Panc1 (cell line): ENCODE measurements around the gene LMAN1. TPM values are rescaled to one million over a fixed set of nuclear protein-coding genes. Genes with fewer than 3 reads are reported as not detected.

Source experiments
- ATAC-seq: fragments of 200-7000 bp; cut with Tn5 transposase; 2 replicates; pipeline ENCODE4 v1.9.1; 2020; ENCODE audit warnings: mild to moderate bottlenecking, moderate library complexity
- BruUV-seq: library from RNA; stranded (reverse); fragments of 400-500 nt; replicated peaks from 2 replicates; lab custom pipeline; 2021; lab: Mats Ljungman, UMichigan
- CTCF ChIA-PET: fragments of 300-600 bp; sonication (Branson Sonifier 250); formaldehyde crosslinking; loops from one replicate; lab custom pipeline; 2022; ENCODE audit warnings: antibody characterized with exemption; lab: Charles Lee
- POLR2A ChIA-PET: fragments of 300-600 bp; sonication (Branson Sonifier 250); formaldehyde crosslinking; loops from one replicate; lab custom pipeline; 2022; ENCODE audit warnings: antibody characterized with exemption; lab: Charles Lee
- DNase-seq: peaks from one replicate; pipeline ENCODE4 v3.0.0-alpha.2; 2010; ENCODE audit warnings: low read depth, low spot score
- H3K27ac ChIP-seq: 2 replicates; pipeline ENCODE4 v1.5.1; 2011; ENCODE audit warnings: mild to moderate bottlenecking, low read length, inconsistent platforms
- H3K27me3 ChIP-seq: fragments of 200-500 bp; sonication (Bioruptor generic); 2 replicates; pipeline ENCODE4 v1.6.0; 2014; ENCODE audit warnings: low read length, inconsistent platforms; ENCODE audit not compliant: control insufficient read depth, insufficient read depth
- H3K36me3 ChIP-seq: fragments of 200-500 bp; sonication (Bioruptor generic); 2 replicates; pipeline ENCODE4 v1.5.1; 2014; ENCODE audit warnings: inconsistent platforms, mild to moderate bottlenecking, low read length, moderate library complexity; ENCODE audit not compliant: control insufficient read depth, insufficient read depth
- H3K4me1 ChIP-seq: 2 replicates; pipeline ENCODE4 v1.5.1; 2011; ENCODE audit warnings: inconsistent platforms, mild to moderate bottlenecking, low read length, moderate library complexity; ENCODE audit not compliant: control insufficient read depth, insufficient read depth
- H3K4me3 ChIP-seq, 2 experiments: 2 replicates each; pipeline ENCODE4 v1.5.1; 2011 to 2012; ENCODE audit warnings: low read depth in 2 of 2, low read length in 2 of 2, mild to moderate bottlenecking in 2 of 2, inconsistent platforms in 1 of 2, moderate library complexity in 1 of 2
- H3K9me3 ChIP-seq: fragments of 200-500 bp; sonication (Bioruptor generic); 2 replicates; pipeline ENCODE4 v1.5.1; 2014; ENCODE audit warnings: low read depth, mild to moderate bottlenecking, inconsistent platforms, low read length, moderate library complexity; ENCODE audit not compliant: control insufficient read depth, insufficient read depth
- CTCF ChIP-seq: fragments of 450-650 bp; IDR thresholded peaks from 2 replicates; pipeline ENCODE4 v1.5.1; 2017; ENCODE audit warnings: mild to moderate bottlenecking
- POLR2AphosphoS5 ChIP-seq: IDR thresholded peaks from 2 replicates; pipeline ENCODE4 v1.6.1; 2012; ENCODE audit warnings: mild to moderate bottlenecking, low read depth, low read length, moderate library complexity
- SIN3A ChIP-seq: IDR thresholded peaks from 2 replicates; pipeline ENCODE4 v1.6.1; 2012; ENCODE audit warnings: low read depth, mild to moderate bottlenecking, low read length, moderate library complexity, borderline replicate concordance; ENCODE audit not compliant: insufficient read depth
- TCF7L2 ChIP-seq: IDR thresholded peaks from 2 replicates; pipeline ENCODE4 v1.6.1; 2011; ENCODE audit warnings: mild to moderate bottlenecking, low read depth, low read length, inconsistent platforms
- in situ Hi-C: cut with HindIII; loops from 2 replicates; pipeline ENCODE4 v1.10.0; 2016; ENCODE audit warnings: low sequenced_read_pairs, low pct_unique_long_range_greater_than_20kb
- intact Hi-C: fragments of 100-400 bp; cut with micrococcal nuclease; formaldehyde crosslinking; loops from one replicate; pipeline ENCODE4 v1.10.0; 2022; ENCODE audit not compliant: unreplicated experiment
- total RNA-seq: library from RNA; stranded (reverse); gene quantifications from one replicate; pipeline ENCODE4 v1.2.1, GENCODE V29; 2021; ENCODE audit not compliant: unreplicated experiment
- TF ChIP-seq, protein P1 (sequence below), 2 experiments: IDR thresholded peaks; 2 replicates each; pipeline ENCODE4 v1.6.1; 2011 to 2012; ENCODE audit warnings: low read depth in 2 of 2, control low read depth in 1 of 2, low read length in 1 of 2, mild to moderate bottlenecking in 1 of 2, moderate library complexity in 1 of 2; ENCODE audit not compliant: insufficient read depth in 1 of 2

The LMAN1 gene
- total RNA-seq, 1 experiment from 2014 or later, result 60.8 TPM

GRCh38 chr18:59359576-59359952, 499 bp upstream of the LMAN1 start:
- no peak overlapping the region for H3K27ac ChIP-seq
- H3K9me3 ChIP-seq, result no peaks in the 10 kb centered on the region
- in situ Hi-C loops (no loop called here), intact Hi-C loops (no loop called here)
- ATAC-seq, result peak; percentile 71
- POLR2A ChIA-PET, result no interaction called here
- H3K4me1 ChIP-seq, result peaks cover 9% of the 10 kb centered on the region
- BruUV-seq, result no TSS peak
- DNase-seq, result no peak
- CTCF ChIA-PET, result no interaction called here
- peak overlapping the region; percentile 88 to 91 for H3K4me3 ChIP-seq
- no peaks in the 10 kb centered on the region for H3K27me3 ChIP-seq
- TF ChIP-seq, protein P1, sequence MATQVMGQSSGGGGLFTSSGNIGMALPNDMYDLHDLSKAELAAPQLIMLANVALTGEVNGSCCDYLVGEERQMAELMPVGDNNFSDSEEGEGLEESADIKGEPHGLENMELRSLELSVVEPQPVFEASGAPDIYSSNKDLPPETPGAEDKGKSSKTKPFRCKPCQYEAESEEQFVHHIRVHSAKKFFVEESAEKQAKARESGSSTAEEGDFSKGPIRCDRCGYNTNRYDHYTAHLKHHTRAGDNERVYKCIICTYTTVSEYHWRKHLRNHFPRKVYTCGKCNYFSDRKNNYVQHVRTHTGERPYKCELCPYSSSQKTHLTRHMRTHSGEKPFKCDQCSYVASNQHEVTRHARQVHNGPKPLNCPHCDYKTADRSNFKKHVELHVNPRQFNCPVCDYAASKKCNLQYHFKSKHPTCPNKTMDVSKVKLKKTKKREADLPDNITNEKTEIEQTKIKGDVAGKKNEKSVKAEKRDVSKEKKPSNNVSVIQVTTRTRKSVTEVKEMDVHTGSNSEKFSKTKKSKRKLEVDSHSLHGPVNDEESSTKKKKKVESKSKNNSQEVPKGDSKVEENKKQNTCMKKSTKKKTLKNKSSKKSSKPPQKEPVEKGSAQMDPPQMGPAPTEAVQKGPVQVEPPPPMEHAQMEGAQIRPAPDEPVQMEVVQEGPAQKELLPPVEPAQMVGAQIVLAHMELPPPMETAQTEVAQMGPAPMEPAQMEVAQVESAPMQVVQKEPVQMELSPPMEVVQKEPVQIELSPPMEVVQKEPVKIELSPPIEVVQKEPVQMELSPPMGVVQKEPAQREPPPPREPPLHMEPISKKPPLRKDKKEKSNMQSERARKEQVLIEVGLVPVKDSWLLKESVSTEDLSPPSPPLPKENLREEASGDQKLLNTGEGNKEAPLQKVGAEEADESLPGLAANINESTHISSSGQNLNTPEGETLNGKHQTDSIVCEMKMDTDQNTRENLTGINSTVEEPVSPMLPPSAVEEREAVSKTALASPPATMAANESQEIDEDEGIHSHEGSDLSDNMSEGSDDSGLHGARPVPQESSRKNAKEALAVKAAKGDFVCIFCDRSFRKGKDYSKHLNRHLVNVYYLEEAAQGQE (IDR thresholded peaks at IDR 0.05; ENCODE audit: insufficient read depth in 1 of 2, low read depth in 2 of 2, low read length in 1 of 2), result no peak
- TF ChIP-seq TCF7L2, result no peak
- H3K36me3 ChIP-seq, result peaks cover 5% of the 10 kb centered on the region

DNA sequence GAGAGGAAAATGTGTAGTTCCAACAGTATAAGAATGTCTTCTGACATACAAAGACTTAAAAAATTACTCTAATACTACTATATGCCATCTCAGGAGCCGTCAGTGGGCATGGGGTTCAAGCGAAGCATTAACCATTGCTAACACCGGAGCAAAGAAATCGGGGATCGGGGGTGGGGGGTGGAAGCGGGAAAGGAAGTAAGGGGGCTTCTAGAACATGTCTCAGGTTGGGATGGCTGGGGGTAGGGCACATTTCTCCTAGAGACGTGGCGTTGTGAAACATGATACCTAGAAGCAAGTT, 702 bp downstream of the LMAN1 start:
- POLR2A ChIA-PET, result interaction anchor here (0.6 kb wide), 1 partner anchor 178 kb away, joined by 4 read pairs; no protein-coding TSS in a partner anchor
- in situ Hi-C loops, result no loop called here
- Histone ChIP-seq H3K4me3 (peak overlapping the region; percentile 88 to 91), H3K9me3 (no peaks in the 10 kb centered on the region), H3K27ac (peak overlapping the region; percentile 60), H3K27me3 (no peaks in the 10 kb centered on the region), H3K4me1 (peaks cover 9% of the 10 kb centered on the region), H3K36me3 (peaks cover 14% of the 10 kb centered on the region)
- DNase-seq (no peak), ATAC-seq (no peak)
- CTCF ChIA-PET, result no interaction called here
- BruUV-seq, result no TSS peak
- intact Hi-C loops, result no loop called here
- TF ChIP-seq SIN3A (no peak), POLR2AphosphoS5 (no peak), TCF7L2 (no peak), CTCF (no peak)
- TF ChIP-seq, protein P1 (IDR thresholded peaks at IDR 0.05; ENCODE audit: insufficient read depth in 1 of 2, low read depth in 2 of 2, low read length in 1 of 2), result no peak
